ENCODE data around the gene KDM5C.

DNA sequence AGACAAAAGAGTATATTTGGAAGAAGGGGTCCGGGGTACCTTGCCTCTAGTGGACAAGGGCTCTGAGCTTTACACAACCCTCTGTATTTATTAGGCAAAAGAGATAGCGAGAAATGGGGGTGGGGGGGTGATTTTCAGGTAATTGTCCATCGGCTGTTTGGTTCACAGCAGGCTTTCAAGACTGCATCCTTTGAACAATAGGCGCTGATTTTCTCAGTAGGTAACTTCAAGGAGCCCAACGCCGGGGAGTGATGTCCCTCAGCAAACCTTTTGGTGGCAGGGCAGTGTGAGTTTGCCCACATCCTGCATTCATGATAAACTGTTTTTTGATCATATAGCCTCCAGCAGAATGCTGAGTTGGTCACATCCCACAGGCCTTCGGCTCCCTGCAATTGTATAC is 61.6 kb downstream of the KDM5C start:
- no peak for TF ChIP-seq EZH2 (IDR thresholded peaks at IDR 0.05; ENCODE audit: insufficient read depth, low read length)
- TF ChIP-seq, protein P1, sequence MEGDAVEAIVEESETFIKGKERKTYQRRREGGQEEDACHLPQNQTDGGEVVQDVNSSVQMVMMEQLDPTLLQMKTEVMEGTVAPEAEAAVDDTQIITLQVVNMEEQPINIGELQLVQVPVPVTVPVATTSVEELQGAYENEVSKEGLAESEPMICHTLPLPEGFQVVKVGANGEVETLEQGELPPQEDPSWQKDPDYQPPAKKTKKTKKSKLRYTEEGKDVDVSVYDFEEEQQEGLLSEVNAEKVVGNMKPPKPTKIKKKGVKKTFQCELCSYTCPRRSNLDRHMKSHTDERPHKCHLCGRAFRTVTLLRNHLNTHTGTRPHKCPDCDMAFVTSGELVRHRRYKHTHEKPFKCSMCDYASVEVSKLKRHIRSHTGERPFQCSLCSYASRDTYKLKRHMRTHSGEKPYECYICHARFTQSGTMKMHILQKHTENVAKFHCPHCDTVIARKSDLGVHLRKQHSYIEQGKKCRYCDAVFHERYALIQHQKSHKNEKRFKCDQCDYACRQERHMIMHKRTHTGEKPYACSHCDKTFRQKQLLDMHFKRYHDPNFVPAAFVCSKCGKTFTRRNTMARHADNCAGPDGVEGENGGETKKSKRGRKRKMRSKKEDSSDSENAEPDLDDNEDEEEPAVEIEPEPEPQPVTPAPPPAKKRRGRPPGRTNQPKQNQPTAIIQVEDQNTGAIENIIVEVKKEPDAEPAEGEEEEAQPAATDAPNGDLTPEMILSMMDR (IDR thresholded peaks at IDR 0.05; ENCODE audit: insufficient read depth, low read depth, low read length), result no peak
